ENCODE results near the gene C3orf70. TPM values are rescaled to one million over a fixed set of nuclear protein-coding genes. Genes with fewer than 3 reads are reported as not detected.

The C3orf70 gene
- total and polyA plus RNA-seq, 2 of the 8 experiments (the other 6 are each of a cell fraction or from before 2014, with no cell fraction given), result 1.7 to 2.0 TPM

DNA sequence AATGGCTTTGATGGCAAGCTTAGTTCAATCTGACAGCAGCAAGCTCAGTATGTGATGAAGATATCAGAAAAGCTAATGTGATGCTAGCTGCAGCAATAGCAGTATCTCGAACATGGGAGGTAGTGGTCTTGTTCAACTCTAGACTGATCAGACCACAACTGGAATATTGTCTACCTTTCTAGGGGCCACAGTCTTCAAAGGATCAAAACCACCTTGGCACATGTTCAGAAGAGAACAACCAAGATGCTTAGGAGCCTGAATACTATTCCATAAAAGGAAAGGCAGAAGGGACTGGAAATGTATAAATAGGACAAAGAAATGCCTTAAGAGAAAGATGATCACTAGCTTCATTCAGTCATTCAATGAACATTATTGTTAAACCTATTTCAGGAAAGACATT lies 2.3 kb downstream of the C3orf70 start:
- Histone ChIP-seq H3K4me2 (ENCODE audit: insufficient read depth in 1 of 2, low read depth in 2 of 2, low read length in 2 of 2) (no peak overlapping the region; a peak in 1 of 4 replicates), H2BK20ac (ENCODE audit: low read length) (no peak overlapping the region), H2BK12ac (ENCODE audit: low read depth, low read length) (no peak overlapping the region), H3K56ac (replicated peaks; ENCODE audit: insufficient read length, low read depth, low read length) (no peak overlapping the region), H2AFZ (ENCODE audit: low read length) (no peak overlapping the region), H3K23me2 (ENCODE audit: low read depth, low read length) (peaks cover 14% of the 10 kb centered on the region), H4K20me1 (replicated peaks in 1 of 2; ENCODE audit: control insufficient read depth in 1 of 2, insufficient read depth in 2 of 2, low read length in 2 of 2) (peaks cover 3 to 9% of the 10 kb centered on the region in 2 experiments), H3K79me1 (ENCODE audit: low read depth, low read length) (no peaks in the 10 kb centered on the region), H3K23ac (ENCODE audit: insufficient read length) (no peak overlapping the region), H2BK120ac (replicated peaks; ENCODE audit: low read depth, low read length) (no peak overlapping the region), H3K4me3 (ENCODE audit: extremely low read depth in 1 of 4, insufficient read depth in 2 of 4, low read depth in 3 of 4, low read length in 4 of 4) (no peak overlapping the region), H2BK5ac (ENCODE audit: low read depth, low read length) (no peak overlapping the region), H2AK5ac (ENCODE audit: low read depth, low read length) (no peak overlapping the region), H3K9me3 (ENCODE audit: insufficient read depth in 2 of 2, low read depth in 1 of 2, low read length in 1 of 2) (no peaks in the 10 kb centered on the region), H3K27ac (ENCODE audit: low read depth, low read length) (no peak overlapping the region), H2BK15ac (ENCODE audit: low read length) (no peak overlapping the region), H4K91ac (replicated peaks; ENCODE audit: insufficient read length, low read length) (no peak overlapping the region), H3K4ac (replicated peaks; ENCODE audit: insufficient read length, low read depth, low read length) (no peak overlapping the region), H4K5ac (ENCODE audit: insufficient read length, low read depth, low read length) (no peak overlapping the region), H3K27me3 (replicated peaks in 1 of 4; ENCODE audit: control insufficient read depth in 3 of 4, extremely low read depth in 1 of 4, insufficient read depth in 3 of 4, low read length in 3 of 4) (peaks cover 0 to 29% (median 19%) of the 10 kb centered on the region in 4 experiments; a peak in 6 of 7 replicates), H3K18ac (ENCODE audit: extremely low read depth, low read length) (no peak overlapping the region), H4K8ac (ENCODE audit: extremely low read depth, insufficient read depth, low read length) (no peak overlapping the region), H3K36me3 (ENCODE audit: control insufficient read depth in 2 of 4, insufficient read depth in 4 of 4, low read length in 3 of 4) (no peaks in the 10 kb centered on the region), H3K14ac (ENCODE audit: insufficient read length) (no peak overlapping the region), H3K4me1 (replicated peaks in 1 of 4; ENCODE audit: control insufficient read depth in 3 of 4, insufficient read depth in 4 of 4, low read length in 3 of 4) (peaks cover 4 to 9% (median 6%) of the 10 kb centered on the region in 4 experiments; a peak in 6 of 7 replicates), H3K79me2 (ENCODE audit: control insufficient read depth in 1 of 2, insufficient read depth in 2 of 2, low read length in 2 of 2) (no peaks in the 10 kb centered on the region), H3K9ac (replicated peaks in 1 of 4; ENCODE audit: extremely low read depth in 1 of 4, low read depth in 3 of 4, low read length in 3 of 4) (no peak overlapping the region; a peak in 1 of 7 replicates)
- DNase-seq (ENCODE audit: low read depth in 1 of 2, low spot score in 2 of 2) (no peak), FAIRE-seq (no peak)
- WGBS, 2 experiments (ENCODE audit: extremely low coverage in 1 of 2, insufficient coverage in 1 of 2, insufficient read length in 1 of 2, insufficient replicate concordance in 2 of 2, low coverage in 1 of 2, low lambda C conversion rate in 2 of 2, missing lambda C conversion rate in 1 of 2), result 88% methylated on average over 1 of the region's 1 CpG; no CpG with 5 or more reads in 1 of the 2 experiments
- ChIA-PET CTCF (ENCODE audit: partially characterized antibody) (interaction anchor here (2.6 to 3.1 kb wide), 2 partner anchors 26 to 79 kb away, joined by 7 to 8 read pairs; no protein-coding TSS in a partner anchor), POLR2A (ENCODE audit: partially characterized antibody) (interaction anchor here (0.6 kb wide), 1 partner anchor 769 kb away, joined by 4 read pairs; no protein-coding TSS in a partner anchor)
- TF ChIP-seq CBX8 (IDR thresholded peaks at IDR 0.05; ENCODE audit: borderline replicate concordance, low read depth, low read length), result no peak
- TF ChIP-seq BCL11A (IDR thresholded peaks at IDR 0.05; ENCODE audit: low read depth in 2 of 2, low read length in 2 of 2), result no peak
- no peak for TF ChIP-seq CHD2 (IDR thresholded peaks at IDR 0.05; ENCODE audit: low read length)
- no peak for TF ChIP-seq EGR1 (IDR thresholded peaks at IDR 0.05; ENCODE audit: borderline replicate concordance, low read depth, low read length)
- TF ChIP-seq KDM5A (IDR thresholded peaks at IDR 0.05; ENCODE audit: low read length), result no peak
- no peak for TF ChIP-seq CHD1 (IDR thresholded peaks at IDR 0.05; ENCODE audit: low read depth, low read length)
- no peak for TF ChIP-seq HDAC2 (IDR thresholded peaks at IDR 0.05; ENCODE audit: borderline replicate concordance in 1 of 2, low read depth in 2 of 2, low read length in 2 of 2)
